Activated B cell treated with CpG ODN at 0.5 μM for 24 hours (primary cell): ENCODE measurements around the gene AAGAB. TPM values are rescaled to one million over a fixed set of nuclear protein-coding genes. Genes with fewer than 3 reads are reported as not detected.

Experiments used
- ATAC-seq: fragments of 200-7000 bp; cut with Tn5 transposase; one replicate; pipeline ENCODE4 v1.10.0; 2021; ENCODE audit warnings: low read depth, mild to moderate bottlenecking, moderate library complexity
- CTCF ChIA-PET: fragments of 350-600 bp; sonication (Branson Sonifier 250); formaldehyde crosslinking; loops from one replicate; lab custom pipeline; 2021; ENCODE audit warnings: antibody characterized with exemption; lab: Charles Lee
- POLR2A ChIA-PET: fragments of 350-600 bp; sonication (Branson Sonifier 250); formaldehyde crosslinking; loops from one replicate; lab custom pipeline; 2021; ENCODE audit warnings: antibody characterized with exemption; lab: Charles Lee
- DNase-seq: peaks from one replicate; pipeline ENCODE4 v3.0.0; 2022
- H3K27ac Mint-ChIP-seq: one replicate; pipeline ENCODE4 v1.8.0; 2020; ENCODE audit warnings: mixed read lengths
- H3K27me3 Mint-ChIP-seq: one replicate; pipeline ENCODE4 v1.8.0; 2021; ENCODE audit warnings: mixed read lengths
- H3K36me3 Mint-ChIP-seq: one replicate; pipeline ENCODE4 v1.8.0; 2021; ENCODE audit warnings: low read depth, mixed read lengths
- H3K4me1 Mint-ChIP-seq: one replicate; pipeline ENCODE4 v1.8.0; 2021; ENCODE audit warnings: mixed read lengths
- H3K4me3 Mint-ChIP-seq: one replicate; pipeline ENCODE4 v1.8.0; 2020; ENCODE audit warnings: mild to moderate bottlenecking, mixed read lengths
- H3K9me3 Mint-ChIP-seq: one replicate; pipeline ENCODE4 v1.8.0; 2020; ENCODE audit warnings: mixed read lengths
- intact Hi-C: fragments of 100-400 bp; cut with micrococcal nuclease; formaldehyde crosslinking; loops from one replicate; pipeline ENCODE4 v1.15.1; 2024
- total RNA-seq: library from RNA; stranded (reverse); gene quantifications from 2 replicates; pipeline ENCODE4 v1.2.3, GENCODE V29; 2022
- TF ChIP-seq, protein P1 (sequence below): fragments of 200-600 bp; IDR thresholded peaks from one replicate; pipeline ENCODE4 v1.8.0; 2022; ENCODE audit warnings: antibody characterized with exemption, mild to moderate bottlenecking

Gene AAGAB, protein sequence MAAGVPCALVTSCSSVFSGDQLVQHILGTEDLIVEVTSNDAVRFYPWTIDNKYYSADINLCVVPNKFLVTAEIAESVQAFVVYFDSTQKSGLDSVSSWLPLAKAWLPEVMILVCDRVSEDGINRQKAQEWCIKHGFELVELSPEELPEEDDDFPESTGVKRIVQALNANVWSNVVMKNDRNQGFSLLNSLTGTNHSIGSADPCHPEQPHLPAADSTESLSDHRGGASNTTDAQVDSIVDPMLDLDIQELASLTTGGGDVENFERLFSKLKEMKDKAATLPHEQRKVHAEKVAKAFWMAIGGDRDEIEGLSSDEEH
- 48.5 and 50.8 TPM in 2 replicates for total RNA-seq

DNA sequence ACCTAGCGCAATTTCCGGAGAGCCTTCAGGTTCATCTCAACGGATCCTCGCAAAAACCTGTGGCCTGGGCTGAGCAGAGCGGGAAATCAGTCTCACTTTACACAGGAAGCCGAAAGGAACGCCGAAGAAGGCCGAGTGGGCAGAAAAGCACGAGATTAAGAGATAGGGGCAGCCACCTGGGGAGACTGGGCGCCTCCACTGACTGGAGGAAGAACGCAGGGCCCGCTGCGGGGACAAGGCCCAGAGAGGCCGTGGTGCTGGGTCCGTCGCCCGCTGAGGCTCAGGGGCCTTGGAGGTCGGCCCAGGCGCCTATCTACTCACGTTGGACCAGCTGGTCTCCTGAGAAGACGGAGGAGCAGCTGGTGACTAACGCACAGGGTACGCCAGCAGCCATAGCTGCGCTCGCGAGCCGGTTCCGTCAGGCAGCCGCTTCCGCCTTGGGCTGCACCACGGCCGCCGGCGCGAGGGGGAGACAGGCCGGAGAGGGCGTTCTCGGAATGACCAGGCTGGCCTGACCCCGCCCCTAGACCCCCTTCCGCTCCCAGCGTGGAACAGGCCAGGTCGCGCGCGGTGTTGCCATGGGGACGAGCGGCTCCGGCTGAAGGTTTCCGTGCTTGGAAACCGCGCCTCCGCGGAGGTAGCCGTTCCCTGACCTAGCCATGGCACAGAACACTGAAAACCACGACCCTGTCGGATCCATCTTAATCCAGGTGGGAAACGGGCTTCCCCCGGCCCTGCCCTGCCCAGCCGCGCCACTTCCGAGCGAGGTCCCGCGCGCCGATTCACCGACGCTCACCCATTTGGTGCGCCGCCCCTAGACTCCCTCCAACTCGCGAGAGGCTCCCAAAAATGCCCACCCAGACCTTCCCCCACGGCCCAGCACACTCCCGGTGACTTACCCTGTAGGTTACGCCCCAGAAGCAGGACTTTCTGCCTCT, at the start of gene AAGAB, which contains the start of gene IQCH:
TSS of gene AAGAB (minus strand) at position 424 of the 938 bp plus-strand sequence. CDS start at position 394, 30 bp downstream.
TSS of gene IQCH (plus strand) at position 549 of the 938 bp plus-strand sequence. CDS start at position 660, 111 bp downstream.
- DNase-seq (peak; percentile 100), ATAC-seq (peak; percentile 96)
- Mint-ChIP-seq H3K4me1 (peaks cover 26% of the 10 kb centered on the region), H3K9me3 (no peaks in the 10 kb centered on the region), H3K27ac (peak within 1 kb of the TSS; percentile 95), H3K4me3 (peak within 1 kb of the TSS; percentile 99), H3K27me3 (no peaks in the 10 kb centered on the region), H3K36me3 (peaks cover 12% of the 10 kb centered on the region)
- TF ChIP-seq, protein P1, sequence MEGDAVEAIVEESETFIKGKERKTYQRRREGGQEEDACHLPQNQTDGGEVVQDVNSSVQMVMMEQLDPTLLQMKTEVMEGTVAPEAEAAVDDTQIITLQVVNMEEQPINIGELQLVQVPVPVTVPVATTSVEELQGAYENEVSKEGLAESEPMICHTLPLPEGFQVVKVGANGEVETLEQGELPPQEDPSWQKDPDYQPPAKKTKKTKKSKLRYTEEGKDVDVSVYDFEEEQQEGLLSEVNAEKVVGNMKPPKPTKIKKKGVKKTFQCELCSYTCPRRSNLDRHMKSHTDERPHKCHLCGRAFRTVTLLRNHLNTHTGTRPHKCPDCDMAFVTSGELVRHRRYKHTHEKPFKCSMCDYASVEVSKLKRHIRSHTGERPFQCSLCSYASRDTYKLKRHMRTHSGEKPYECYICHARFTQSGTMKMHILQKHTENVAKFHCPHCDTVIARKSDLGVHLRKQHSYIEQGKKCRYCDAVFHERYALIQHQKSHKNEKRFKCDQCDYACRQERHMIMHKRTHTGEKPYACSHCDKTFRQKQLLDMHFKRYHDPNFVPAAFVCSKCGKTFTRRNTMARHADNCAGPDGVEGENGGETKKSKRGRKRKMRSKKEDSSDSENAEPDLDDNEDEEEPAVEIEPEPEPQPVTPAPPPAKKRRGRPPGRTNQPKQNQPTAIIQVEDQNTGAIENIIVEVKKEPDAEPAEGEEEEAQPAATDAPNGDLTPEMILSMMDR: no peak
- intact Hi-C loops: loop anchor here (1.0 to 10.0 kb wide), 6 partner anchors 13 to 750 kb away; partner anchors contain the start of genes RPL4, SMAD3 and ZWILCH
- POLR2A ChIA-PET: interaction anchor here (0.6 to 1.9 kb wide), 11 partner anchors 14 to 189 kb away, joined by 3 to 18 read pairs (median 5); partner anchors contain the start of gene SMAD3
- CTCF ChIA-PET: no interaction called here

DNA sequence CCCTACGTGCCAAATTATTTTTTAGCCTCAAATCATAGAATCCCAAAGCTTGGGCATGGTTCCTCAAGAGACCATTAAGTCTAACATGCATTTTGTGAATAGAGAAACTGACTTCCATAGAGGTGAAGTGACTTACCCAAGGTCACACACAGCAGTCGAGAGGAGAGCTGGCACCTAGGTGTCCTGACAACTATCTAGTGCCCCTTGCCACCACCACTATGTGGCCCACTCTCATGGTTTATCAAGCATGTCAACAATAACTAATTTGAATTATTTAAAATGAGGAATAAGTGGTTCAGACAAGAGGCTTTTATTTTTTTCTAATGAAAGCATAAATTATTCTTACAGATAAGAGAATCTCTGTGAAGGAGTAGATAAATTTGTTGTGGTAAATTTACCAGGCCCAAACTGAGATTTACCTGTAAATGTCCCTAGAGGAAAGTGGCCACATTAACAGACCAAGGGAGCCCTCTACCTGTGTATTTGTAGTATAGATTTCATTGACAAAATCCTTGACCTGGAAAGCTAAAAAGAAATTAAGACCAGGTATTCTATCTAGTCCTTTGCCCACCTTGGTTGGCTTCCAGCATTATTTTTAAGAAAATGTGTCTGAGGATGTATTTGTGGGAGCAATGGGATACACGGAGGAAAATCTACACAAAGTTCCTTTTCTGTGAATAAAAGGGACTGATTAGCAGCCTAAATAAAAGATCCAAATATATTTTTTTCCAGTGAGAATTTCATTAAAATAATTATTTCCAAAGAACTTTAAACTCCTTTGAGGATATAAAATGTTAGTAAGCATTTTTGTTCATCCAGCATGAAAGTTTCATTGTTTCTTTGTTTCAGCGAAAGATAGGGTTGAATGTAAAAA, 49.3 kb upstream of the AAGAB start:
- CTCF ChIA-PET: interaction anchor here (0.6 to 3.9 kb wide), 19 partner anchors 12 to 453 kb away, joined by 3 to 102 read pairs (median 4); no protein-coding TSS in a partner anchor
- H3K4me3 Mint-ChIP-seq: no peak overlapping the region

DNA sequence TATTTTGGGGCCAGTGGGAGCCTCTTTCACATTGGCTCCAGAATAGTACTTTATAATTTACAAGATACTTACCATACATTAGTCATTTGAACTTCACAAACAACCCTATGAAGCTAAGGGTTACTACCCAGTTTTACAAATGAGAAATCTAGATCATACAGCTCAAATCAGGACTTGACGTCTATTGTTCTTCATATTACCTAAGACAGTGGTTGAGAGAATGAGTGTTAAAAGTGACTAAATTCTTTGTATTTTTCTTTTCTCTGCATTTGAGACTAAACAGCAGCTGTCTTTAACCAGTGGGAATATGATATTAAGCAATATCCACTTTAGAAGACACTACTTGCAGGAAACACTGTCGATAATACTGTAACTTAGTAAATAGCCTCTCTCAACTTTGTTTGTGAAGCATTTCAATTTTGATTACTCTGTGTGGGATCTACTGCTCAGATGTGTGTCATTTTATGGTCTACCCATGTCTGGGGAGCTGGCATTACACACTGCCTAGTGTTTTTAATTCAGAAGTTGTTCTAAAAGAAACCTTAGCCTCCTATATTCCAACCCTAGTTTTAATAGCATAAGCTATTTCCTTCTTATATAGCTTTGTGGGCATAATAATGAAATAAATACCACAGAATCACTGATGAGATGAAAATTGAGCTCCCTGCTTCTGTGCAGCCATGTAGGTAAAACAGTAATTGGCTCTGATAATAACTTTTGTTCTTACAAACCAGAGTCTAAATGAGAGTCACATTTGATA, 46.0 kb upstream of the AAGAB start:
- Mint-ChIP-seq H3K36me3 (no peaks in the 10 kb centered on the region), H3K4me1 (peaks cover 16% of the 10 kb centered on the region), H3K27me3 (no peaks in the 10 kb centered on the region), H3K9me3 (no peaks in the 10 kb centered on the region), H3K4me3 (no peak overlapping the region), H3K27ac (no peak overlapping the region)
- DNase-seq: no peak
- intact Hi-C loops: loop anchor here (5.0 to 10.0 kb wide), 3 partner anchors 134 to 534 kb away; no protein-coding TSS in a partner anchor
- TF ChIP-seq, protein P1: no peak
- no peak for ATAC-seq
- CTCF ChIA-PET: interaction anchor here (0.7 to 3.0 kb wide), 4 partner anchors 208 to 354 kb away, joined by 3 to 11 read pairs (median 4); no protein-coding TSS in a partner anchor
- POLR2A ChIA-PET: no interaction called here

More for the DNA sequence above, 49.3 kb upstream of the AAGAB start:
- no peaks in the 10 kb centered on the region for H3K9me3 Mint-ChIP-seq
- intact Hi-C loops: loop anchor here (1.0 to 10.0 kb wide), 5 partner anchors 131 to 531 kb away; no protein-coding TSS in a partner anchor
- no peaks in the 10 kb centered on the region for H3K4me1 Mint-ChIP-seq
- DNase-seq: no peak
- POLR2A ChIA-PET: interaction anchor here (0.6 to 1.5 kb wide), 5 partner anchors 20 to 223 kb away, joined by 3 to 10 read pairs (median 4); no protein-coding TSS in a partner anchor
- H3K27me3 Mint-ChIP-seq: no peaks in the 10 kb centered on the region
- no peaks in the 10 kb centered on the region for H3K36me3 Mint-ChIP-seq
- ATAC-seq: peak; percentile 56
- TF ChIP-seq, protein P1: no peak
- H3K27ac Mint-ChIP-seq: no peak overlapping the region

DNA sequence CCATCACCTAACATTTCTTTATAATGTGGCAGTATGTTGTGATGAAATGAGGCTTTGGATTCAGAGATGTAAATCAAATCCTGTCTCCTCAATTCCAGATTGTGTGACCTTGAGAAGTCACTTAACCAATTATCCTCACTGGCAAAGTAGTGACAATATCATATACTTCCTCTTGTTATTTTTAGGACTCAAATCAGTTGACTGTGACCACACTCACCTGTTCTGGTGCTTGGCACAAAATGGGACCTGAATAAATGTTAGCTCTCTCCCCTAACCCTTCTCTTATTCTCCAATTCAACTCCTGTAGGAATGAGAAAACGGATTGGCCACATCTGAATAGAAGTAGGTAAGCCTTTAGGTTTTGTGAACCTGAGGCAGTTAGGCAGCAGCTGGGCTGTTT, 42.2 kb upstream of the AAGAB start:
- Mint-ChIP-seq H3K4me1 (peaks cover 16% of the 10 kb centered on the region), H3K27ac (no peak overlapping the region), H3K27me3 (no peaks in the 10 kb centered on the region), H3K36me3 (no peaks in the 10 kb centered on the region), H3K9me3 (no peaks in the 10 kb centered on the region), H3K4me3 (no peak overlapping the region)
- ChIA-PET CTCF (interaction anchor here (0.6 to 1.3 kb wide), 2 partner anchors 350 to 954 kb away, joined by 4 to 5 read pairs; no protein-coding TSS in a partner anchor), POLR2A (no interaction called here)
- TF ChIP-seq, protein P1: no peak
- intact Hi-C loops: no loop called here
- DNase-seq (no peak), ATAC-seq (no peak)
